HL-60 (cell line): Measurements from ENCODE around the gene TRMT61A.

Source experiments
- CTCF ChIP-seq: IDR thresholded peaks from one replicate; pipeline ENCODE4 v1.5.1; 2011; ENCODE audit warnings: low read length, control low read depth, inconsistent platforms; ENCODE audit not compliant: insufficient read depth
- POLR2AphosphoS5 ChIP-seq: IDR thresholded peaks from 2 replicates; pipeline ENCODE4 v1.6.1; 2012; ENCODE audit warnings: low read depth

GRCh38 chr14:103569408-103569807 lies 40.4 kb downstream of the TRMT61A start:
- no peak for TF ChIP-seq CTCF
- TF ChIP-seq POLR2AphosphoS5 = no peak
